Stimulated activated CD4-positive, alpha-beta T cell treated with anti-CD3 and anti-CD28 coated beads, Interleukin-4, amount 100 ng/mL, for 48 hours (primary cell): ENCODE results near the gene ZNF407.

Experiments
- DNase-seq, 2 donors: peaks; one replicate each; pipeline ENCODE4 v3.0.0-alpha.2; 2020; ENCODE audit warnings: low read depth in 2 of 2

Gene ZNF407

GRCh38 chr18:75047240-75047961, 449.7 kb downstream of the ZNF407 start:
- DNase-seq = no peak

- DNase-seq = no peak
Observed at GRCh38 chr18:75048776-75049454, 451.2 kb downstream of the ZNF407 start.

- no peak for DNase-seq
Observed at GRCh38 chr18:75049455-75049789, 451.8 kb downstream of the ZNF407 start.

- DNase-seq = no peak
Observed at GRCh38 chr18:75051757-75052156, 454.1 kb downstream of the ZNF407 start.

GRCh38 chr18:75052475-75052874, 454.8 kb downstream of the ZNF407 start:
- no peak for DNase-seq

- DNase-seq = no peak
Observed at GRCh38 chr18:75053028-75053629, 455.5 kb downstream of the ZNF407 start.

- DNase-seq = no peak
Observed at GRCh38 chr18:75054046-75054445, 456.4 kb downstream of the ZNF407 start.

GRCh38 chr18:75054611-75055010, 456.9 kb downstream of the ZNF407 start:
- DNase-seq = no peak

GRCh38 chr18:75057169-75057960, 459.7 kb downstream of the ZNF407 start:
- DNase-seq = no peak

GRCh38 chr18:75060185-75060584, 462.5 kb downstream of the ZNF407 start:
- no peak for DNase-seq

GRCh38 chr18:75062297-75062886, 464.7 kb downstream of the ZNF407 start:
- DNase-seq = no peak

- DNase-seq = no peak
Observed at GRCh38 chr18:75063196-75063595, 465.5 kb downstream of the ZNF407 start.

GRCh38 chr18:75063615-75064512, 466.2 kb downstream of the ZNF407 start:
- no peak for DNase-seq

GRCh38 chr18:75064513-75064905, 466.8 kb downstream of the ZNF407 start:
- DNase-seq = no peak

GRCh38 chr18:75065251-75066000, 467.8 kb downstream of the ZNF407 start:
- DNase-seq = no peak

- DNase-seq = no peak
Observed at GRCh38 chr18:75066021-75066880, 468.6 kb downstream of the ZNF407 start.

GRCh38 chr18:75066936-75067335, 469.3 kb downstream of the ZNF407 start:
- DNase-seq = no peak

GRCh38 chr18:75067996-75068645, 470.5 kb downstream of the ZNF407 start:
- no peak for DNase-seq
